IMR-90 (cell line): Measurements from ENCODE around the gene NKAIN2.

Experiments used
- CTCF ChIP-seq: conservative IDR thresholded peaks from 2 replicates; pipeline ENCODE4 v1.5.1; 2012; ENCODE audit warnings: mild to moderate bottlenecking, low read depth, low read length, improper control_type of control experiment
- FOS ChIP-seq: fragments of 150-350 bp; IDR thresholded peaks from 2 replicates; pipeline ENCODE4 v1.6.1; 2016; ENCODE audit warnings: low read depth, low read length
- MXI1 ChIP-seq: IDR thresholded peaks from 2 replicates; pipeline ENCODE4 v1.6.1; 2012; ENCODE audit warnings: low read depth, mild to moderate bottlenecking, low read length, moderate library complexity, borderline replicate concordance
- POLR2A ChIP-seq: IDR thresholded peaks from 2 replicates; pipeline ENCODE4 v1.6.1; 2012; ENCODE audit warnings: mild to moderate bottlenecking, low read depth, low read length
- RAD21 ChIP-seq: IDR thresholded peaks from 2 replicates; pipeline ENCODE4 v1.6.1; 2012; ENCODE audit warnings: low read length, improper control_type of control experiment
- SMC3 ChIP-seq: fragments of 150-350 bp; IDR thresholded peaks from 2 replicates; pipeline ENCODE4 v1.6.1; 2016; ENCODE audit warnings: low read depth, mild to moderate bottlenecking, antibody characterized with exemption, low read length, moderate library complexity
- USF2 ChIP-seq: fragments of 150-350 bp; IDR thresholded peaks from 2 replicates; pipeline ENCODE4 v1.6.1; 2017; ENCODE audit warnings: mild to moderate bottlenecking, antibody characterized with exemption, low read length, low read depth

GRCh38 chr6:124052120-124052519 lies 248.5 kb downstream of the NKAIN2 start:
- TF ChIP-seq CTCF (no peak; the same call in 1 of the 2 replicates), POLR2A (no peak), RAD21 (no peak), MXI1 (no peak), USF2 (no peak), FOS (no peak), SMC3 (no peak)
